NCI-H446 treated with DMSO at 0.1 percent for 48 hours (cell line): ENCODE measurements around the gene KDM4E.
"Not testable (repeated sequence)": the region's sequence is repeated elsewhere in the genome, so short reads cannot be mapped to it uniquely, and the experiment has no call there.

Experiments used
- DNase-seq: peaks from one replicate; lab custom pipeline; 2025; lab: John Stamatoyannopoulos, UW

The KDM4E gene

GRCh38 chr11:95024958-95025357, at the start of gene KDM4E:
Gene KDM4E, plus strand, starts transcription at chr11:95025258. Its CDS starts 300 bp downstream, at chr11:95025558.
- DNase-seq = no peak

GRCh38 chr11:94975599-94975998, 49.5 kb upstream of the KDM4E start:
- no peak for DNase-seq

- no peak for DNase-seq
These were observed 37.7 kb upstream of the KDM4E start for GRCh38 chr11:94987378-94987777.

GRCh38 chr11:94988748-94989147, 36.3 kb upstream of the KDM4E start:
- DNase-seq = no peak

DNA sequence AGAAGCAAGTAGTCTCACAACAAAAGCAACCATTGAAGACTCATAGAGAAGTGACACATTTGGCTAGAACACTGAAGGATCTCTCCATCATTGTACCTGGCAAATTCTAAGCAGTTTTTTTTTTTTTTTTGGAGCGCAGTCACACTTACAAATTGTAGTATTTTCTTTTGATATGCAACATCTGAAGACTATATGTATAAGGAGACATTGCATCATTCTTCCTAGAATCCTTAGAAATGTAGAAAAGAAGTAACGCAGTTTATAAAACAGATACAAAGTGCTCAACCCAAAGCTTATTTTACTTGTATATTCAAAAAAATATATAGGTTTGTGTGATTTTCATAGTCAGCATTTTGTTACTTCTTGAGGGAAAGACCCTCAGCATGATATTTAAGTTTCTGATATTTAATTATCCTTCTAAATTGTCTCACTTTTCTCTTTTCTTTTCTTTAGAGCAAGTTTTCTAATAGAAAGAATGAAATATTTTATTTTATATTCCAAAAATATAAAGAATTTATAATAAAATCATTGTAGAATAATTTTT, 31.6 kb upstream of the KDM4E start:
- DNase-seq = no peak

DNA sequence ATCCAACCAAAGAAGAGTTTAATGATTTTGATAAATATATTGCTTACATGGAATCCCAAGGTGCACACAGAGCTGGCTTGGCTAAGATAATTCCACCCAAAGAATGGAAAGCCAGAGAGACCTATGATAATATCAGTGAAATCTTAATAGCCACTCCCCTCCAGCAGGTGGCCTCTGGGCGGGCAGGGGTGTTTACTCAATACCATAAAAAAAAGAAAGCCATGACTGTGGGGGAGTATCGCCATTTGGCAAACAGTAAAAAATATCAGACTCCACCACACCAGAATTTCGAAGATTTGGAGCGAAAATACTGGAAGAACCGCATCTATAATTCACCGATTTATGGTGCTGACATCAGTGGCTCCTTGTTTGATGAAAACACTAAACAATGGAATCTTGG, 27.6 kb upstream of the KDM4E start:
- DNase-seq = no peak

DNA sequence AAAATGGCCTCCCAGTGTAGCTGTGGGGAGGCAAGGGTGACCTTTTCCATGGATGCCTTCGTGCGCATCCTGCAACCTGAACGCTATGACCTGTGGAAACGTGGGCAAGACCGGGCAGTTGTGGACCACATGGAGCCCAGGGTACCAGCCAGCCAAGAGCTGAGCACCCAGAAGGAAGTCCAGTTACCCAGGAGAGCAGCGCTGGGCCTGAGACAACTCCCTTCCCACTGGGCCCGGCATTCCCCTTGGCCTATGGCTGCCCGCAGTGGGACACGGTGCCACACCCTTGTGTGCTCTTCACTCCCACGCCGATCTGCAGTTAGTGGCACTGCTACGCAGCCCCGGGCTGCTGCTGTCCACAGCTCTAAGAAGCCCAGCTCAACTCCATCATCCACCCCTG, 26.8 kb upstream of the KDM4E start:
- DNase-seq = no peak

- DNase-seq = no peak
These were observed 21.3 kb upstream of the KDM4E start for GRCh38 chr11:95003716-95004115.

DNA sequence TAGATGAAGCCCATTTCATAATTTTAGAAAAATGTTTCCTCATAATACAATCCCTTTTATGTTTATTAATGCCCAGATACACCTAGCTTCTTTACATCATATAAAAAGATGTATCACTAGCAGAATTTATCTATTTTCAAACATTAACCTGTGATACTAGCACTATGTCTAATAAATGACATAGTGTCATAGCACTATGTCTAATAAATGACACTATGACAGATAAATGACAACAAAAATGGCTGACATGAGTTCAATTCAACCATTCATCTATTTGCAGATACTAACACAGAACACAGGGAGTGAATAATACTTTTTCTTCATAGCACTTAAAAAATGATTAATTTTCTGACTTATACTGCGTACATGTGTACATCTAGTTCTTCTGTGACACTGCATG, 19.4 kb upstream of the KDM4E start:
- no peak for DNase-seq

DNA sequence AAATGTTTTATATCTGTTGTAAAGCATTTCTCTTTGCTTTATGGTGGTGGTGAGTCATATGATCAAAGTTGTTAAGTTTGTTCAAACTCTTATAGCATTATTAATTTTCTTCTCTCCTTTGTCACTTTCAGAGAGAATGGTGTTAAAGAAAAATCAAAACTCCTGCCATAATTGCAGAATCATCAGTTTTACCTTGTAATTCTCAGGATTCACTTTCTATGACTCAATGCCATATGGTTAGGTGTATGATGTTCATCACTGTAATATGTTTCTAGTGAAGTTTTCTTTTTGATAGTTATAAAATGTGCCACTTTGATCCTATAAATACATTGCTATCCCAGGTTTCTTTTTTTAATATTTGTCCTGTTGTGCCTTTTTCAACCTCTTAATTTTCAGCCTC, 13.7 kb upstream of the KDM4E start:
- DNase-seq = no peak

DNA sequence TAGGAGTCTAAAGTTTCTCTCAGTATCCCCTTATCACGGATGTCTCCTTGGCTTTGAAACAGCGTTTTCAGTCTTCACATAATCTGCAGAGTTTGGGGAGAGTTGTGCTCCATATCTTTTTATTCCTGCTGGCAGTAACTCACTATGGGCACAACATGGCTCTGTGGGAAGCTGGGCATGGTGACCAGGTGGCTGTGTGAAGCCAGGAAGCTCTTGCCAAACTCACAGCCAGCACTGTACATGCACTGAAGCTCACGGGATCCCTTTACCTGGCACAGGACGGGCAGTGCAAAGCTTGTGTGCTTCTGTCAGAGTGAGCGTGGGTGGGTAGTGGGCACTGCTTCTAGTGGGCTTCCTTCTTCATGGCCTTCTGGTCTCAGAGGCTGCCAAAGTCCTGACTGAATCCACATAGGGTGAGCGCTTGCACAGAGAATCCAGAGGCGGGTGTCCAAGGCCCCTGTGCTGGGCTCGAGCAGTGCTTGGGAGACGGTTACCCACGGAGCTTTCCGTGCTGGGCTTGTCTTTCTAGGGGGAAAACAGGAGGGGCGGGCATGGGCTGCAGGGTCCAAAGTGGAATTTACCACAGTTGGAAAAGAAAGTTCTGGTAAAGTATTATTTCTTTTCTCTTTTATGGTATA, 10.8 kb upstream of the KDM4E start:
- DNase-seq = no peak

- DNase-seq = no peak
These were observed 8.9 kb upstream of the KDM4E start for GRCh38 chr11:95016139-95016538.

DNA sequence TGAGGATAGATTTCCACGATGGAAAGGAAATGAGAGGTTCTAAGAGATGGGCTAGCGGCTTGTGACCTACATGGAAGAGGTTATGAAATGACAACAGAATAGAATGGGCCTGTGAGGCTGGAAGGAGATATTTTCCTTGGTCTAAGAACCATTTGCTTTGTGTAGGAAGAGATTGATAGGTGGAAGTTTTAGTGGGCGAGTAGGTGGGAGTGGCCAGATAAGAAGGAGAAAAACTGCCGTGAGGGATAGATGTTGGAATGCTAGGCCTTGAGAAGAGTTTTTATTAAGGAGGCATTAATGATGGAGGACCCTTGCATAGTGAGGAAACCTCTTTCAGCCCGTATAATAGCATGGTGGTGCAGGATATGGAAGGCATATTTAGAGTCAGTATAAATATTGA, 3.6 kb upstream of the KDM4E start:
- not testable (repeated sequence) for DNase-seq

DNA sequence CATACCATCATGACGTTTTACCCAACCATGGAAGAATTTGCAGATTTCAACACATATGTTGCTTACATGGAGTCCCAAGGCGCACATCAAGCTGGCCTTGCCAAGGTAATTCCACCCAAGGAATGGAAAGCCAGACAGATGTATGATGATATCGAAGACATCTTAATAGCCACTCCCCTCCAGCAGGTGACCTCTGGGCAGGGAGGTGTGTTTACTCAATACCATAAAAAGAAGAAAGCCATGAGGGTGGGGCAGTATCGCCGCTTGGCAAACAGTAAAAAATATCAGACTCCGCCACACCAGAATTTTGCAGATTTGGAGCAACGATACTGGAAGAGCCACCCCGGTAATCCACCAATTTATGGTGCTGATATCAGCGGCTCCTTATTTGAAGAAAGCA, 536 bp downstream of the KDM4E start:
- DNase-seq = not testable (repeated sequence)

DNA sequence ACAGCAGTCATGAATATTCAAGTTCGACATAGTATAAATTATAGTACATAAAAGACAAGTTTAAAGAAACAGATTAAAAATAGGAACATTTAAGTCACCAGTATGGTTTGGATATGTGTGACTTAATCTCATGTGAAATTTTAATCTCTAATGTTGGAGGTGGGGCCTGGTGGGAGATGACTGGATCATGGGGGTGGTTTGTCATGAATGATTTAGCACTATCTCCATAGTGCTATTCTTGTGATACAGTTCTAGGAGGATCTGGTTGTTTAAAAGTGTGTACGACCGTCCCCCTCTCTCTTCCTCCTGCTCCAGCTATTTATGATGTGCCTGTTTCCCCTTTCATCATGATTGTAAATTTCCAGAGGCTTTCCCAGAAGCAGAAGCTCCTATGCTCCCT, 3.3 kb downstream of the KDM4E start:
- no peak for DNase-seq

GRCh38 chr11:95033051-95033450, 8.0 kb downstream of the KDM4E start:
- no peak for DNase-seq

GRCh38 chr11:95035316-95035715, 10.3 kb downstream of the KDM4E start:
- DNase-seq = no peak

DNA sequence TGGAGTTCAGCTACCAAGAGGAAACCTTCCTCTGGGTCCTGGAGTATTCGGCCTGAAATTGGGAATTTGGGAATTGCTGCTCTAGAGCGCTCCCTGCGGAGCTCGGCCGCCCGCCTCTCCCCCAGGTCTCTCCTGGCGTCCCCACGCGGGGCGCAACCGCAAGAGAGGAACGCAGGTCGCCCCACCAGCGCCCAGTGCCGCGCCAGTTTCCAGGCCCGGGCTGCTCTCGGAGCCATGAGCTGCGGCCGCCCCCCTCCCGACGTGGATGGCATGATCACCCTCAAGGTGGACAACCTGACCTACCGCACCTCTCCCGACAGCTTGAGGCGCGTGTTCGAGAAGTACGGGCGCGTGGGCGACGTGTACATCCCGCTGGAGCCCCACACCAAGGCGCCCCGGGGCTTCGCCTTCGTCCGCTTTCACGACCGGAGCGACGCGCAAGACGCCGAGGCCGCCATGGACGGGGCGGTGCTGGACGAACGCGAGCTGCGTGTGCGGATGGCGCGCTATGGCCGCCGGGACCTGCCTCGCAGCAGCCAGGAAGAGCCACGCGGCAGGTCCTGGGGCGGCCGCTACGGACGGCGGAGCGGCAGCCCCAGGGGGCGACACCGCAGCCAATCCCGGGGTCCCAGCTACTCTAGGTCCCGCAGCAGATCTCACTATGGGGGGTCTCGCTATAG, 12.4 kb downstream of the KDM4E start:
- DNase-seq = not testable (repeated sequence)

- DNase-seq = no peak
These were observed 17.2 kb downstream of the KDM4E start for GRCh38 chr11:95042239-95042638.

GRCh38 chr11:95042906-95043305, 17.8 kb downstream of the KDM4E start:
- DNase-seq = no peak

GRCh38 chr11:95044010-95044409, 19.0 kb downstream of the KDM4E start:
- DNase-seq = no peak

DNA sequence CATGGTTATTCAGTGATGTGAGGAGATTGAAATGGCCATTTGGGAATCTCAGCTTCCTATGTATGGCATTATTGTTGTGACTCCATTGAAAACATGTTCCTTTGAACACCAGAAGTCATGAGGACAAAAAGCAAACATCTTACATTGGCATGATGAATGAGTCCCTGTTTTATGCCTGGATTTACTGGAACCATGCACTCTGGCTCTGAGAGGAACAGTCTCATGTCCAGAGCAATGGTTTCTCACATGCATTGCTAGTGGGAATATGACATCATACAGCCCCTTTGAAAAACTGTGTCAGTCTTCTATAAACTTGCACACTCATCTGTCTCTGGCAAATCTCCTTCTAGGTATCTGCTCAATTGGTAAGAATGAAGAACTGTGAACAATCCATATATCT, 20.8 kb downstream of the KDM4E start:
- no peak for DNase-seq

DNA sequence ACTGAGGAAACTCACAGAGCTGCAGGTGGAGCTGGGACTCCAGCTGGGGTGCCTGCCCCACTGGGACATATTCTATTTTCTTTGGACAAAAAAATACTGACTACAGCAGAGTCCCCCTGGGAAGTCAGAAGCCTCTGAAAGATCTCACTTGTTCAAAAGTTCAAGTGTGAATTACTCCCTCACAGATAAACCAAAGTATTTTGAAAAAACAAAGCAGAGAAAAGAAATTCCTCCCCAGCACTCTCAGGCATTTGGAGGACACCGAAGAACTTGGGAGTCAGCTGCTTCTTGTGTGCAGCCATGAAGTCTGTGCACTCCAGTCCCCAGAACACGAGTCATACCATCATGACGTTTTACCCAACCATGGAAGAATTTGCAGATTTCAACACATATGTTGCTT, 24.1 kb downstream of the KDM4E start, which contains the start of gene KDM4F:
Gene KDM4F, plus strand, starts transcription at position 301 of the 400 bp plus-strand sequence.
- DNase-seq = not testable (repeated sequence)
